GM19452 (cell line): ENCODE data around the gene HENMT1.
A peak's percentile ranks its signal among the peaks of the same experiment; 100 is the strongest.
"Not testable (repeated sequence)": the region's sequence is repeated elsewhere in the genome, so short reads cannot be mapped to it uniquely, and the experiment has no call there.

Experiments used
- ATAC-seq: cut with Tn5 transposase; IDR thresholded peaks from one replicate; pipeline ENCODE4 v1.9.1; 2021; ENCODE audit not compliant: unreplicated experiment

The HENMT1 gene

GRCh38 chr1:108661030-108661609 is at the start of gene HENMT1:
Gene HENMT1, minus strand, starts transcription at chr1:108661093. Its CDS starts 1,209 bp downstream, at chr1:108659884.
- ATAC-seq: peak; percentile 90

DNA sequence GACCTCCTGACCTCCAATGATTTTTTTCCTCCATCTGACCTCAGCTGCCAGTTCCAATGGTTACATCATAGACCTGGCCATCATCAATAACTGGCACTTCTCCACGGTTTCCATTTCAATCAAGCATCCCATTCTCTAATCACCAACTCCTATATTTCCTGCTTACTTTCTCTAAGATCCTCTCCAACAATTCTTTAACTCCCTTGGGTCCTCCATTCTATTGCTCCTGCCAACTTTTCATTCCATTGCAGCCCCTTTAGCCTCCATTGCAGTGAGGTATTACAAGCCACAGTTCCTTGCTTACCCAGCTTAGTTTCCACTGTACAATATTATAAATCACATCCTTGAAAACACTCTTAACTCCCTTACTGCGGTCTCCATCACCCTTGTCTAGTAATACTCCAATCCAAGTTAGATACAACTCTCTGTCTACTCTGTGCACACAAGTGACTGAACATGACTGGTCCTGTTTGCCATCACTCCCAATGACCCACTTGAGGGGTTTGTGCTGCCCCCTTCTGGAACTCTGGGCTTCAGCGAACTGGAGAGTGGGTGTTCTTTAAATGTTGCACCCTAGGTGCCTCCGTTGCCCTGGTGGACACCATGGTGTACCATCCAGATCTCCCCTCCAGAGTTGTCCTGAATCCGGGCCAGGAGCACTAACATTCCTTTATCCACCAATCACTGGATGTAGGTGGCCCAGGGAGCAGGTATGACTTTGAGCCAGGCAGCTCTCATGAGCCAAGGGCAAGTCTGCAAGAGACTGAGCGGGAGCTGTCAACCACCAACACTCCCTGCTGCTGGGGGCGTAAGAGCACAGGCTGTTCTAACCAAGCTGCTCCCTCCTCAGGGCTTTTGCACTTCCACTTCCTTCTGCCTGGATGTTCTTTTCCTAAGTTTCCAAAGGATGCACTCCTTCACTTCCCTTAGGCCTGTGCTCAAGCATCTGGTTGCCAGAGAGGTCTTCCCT is 48.1 kb upstream of the HENMT1 start:
- no peak for ATAC-seq

GRCh38 chr1:108706643-108707042 is 45.8 kb upstream of the HENMT1 start:
- no peak for ATAC-seq

DNA sequence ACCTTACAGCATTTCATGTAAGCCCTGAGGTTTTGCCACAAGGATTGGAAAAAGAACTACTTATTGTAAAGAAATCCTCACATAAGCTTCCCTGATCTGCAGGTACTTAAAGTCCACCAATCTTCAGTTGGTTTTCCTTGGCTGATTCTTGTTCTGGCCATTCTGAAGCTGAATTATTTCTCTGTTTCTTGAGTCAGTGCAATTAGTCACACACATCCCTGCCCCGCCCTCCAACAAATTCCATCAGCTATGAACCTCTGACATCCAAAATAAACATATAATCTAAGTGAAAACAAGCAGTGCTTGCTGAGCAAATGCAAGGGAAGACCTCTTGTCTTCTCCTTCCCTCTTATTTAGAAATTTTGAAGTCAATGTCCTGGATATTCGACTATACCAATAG is 43.6 kb upstream of the HENMT1 start:
- ATAC-seq: no peak

DNA sequence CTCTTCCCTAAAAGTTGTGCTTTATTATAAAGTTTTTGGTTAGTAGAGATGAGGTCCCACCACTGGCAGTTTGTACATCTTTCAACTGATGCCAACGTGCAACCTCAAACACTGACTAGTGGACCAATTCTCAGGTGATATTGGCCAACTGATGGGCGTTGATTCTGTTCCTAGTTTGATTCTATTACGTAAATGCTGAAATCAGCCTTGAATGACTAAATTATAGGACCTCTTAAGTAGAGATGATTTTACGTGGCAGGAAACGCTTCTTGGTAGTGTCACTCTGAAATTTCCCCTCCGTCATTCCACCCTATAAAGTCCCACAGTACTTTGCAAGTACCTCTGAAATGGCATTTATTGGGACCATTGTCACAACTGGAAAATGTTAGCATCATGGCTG is 43.0 kb upstream of the HENMT1 start:
- no peak for ATAC-seq

DNA sequence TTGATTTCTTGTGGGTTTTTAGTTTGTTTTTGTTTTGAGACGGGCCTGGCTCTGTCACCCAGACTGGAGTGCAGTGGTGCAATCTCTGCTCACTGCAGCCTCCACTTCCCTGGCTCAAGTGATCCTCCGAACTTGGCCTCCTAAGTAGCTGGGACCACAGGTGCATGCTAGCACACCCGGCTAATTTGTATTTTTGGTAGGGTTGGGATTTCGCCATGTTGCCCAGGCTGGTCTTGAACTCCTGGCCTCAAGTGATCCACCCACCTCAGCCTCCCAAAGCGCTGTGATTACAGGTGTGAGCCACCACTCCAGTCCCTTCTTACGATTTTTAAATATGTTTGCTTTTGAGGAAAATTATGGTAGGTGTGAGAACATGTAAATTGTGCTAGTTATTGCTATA is 41.2 kb upstream of the HENMT1 start:
- ATAC-seq: not testable (repeated sequence)

DNA sequence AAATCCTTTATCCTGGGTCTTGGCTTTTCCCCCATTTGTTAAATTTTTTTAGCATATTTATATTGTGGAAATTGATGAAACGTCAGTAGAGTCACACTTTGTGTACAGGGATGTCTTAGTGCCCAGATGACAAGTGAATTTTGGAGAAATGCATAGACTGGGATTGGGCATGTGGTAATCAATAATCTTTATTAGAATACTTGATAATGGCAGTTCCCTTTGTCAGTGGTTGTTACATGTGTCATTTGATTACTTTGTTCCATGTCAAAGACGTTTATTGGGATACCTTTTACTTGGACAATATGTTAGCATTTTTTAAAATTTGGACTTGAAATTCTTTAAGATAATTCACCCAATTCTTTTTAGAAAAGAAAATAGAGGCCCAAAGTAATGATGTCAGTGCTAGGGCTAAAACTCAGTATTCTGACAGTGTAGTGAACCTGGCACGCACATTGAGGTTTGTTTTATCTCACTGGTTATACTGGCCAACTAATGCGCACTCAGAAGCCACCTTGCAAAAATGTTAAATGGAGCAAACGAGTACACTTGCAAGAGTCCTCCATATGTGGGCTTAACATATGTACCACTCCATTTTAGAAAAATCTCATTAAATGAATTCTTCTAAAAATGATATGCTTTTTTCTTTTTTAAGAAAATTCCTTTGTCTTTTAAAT is 40.4 kb upstream of the HENMT1 start:
- no peak for ATAC-seq

GRCh38 chr1:108699375-108700332 is 38.8 kb upstream of the HENMT1 start:
- no peak for ATAC-seq

GRCh38 chr1:108695535-108695934 is 34.6 kb upstream of the HENMT1 start:
- no peak for ATAC-seq

- ATAC-seq: peak; percentile 49
Measured at GRCh38 chr1:108692724-108693655, 32.1 kb upstream of the HENMT1 start.

DNA sequence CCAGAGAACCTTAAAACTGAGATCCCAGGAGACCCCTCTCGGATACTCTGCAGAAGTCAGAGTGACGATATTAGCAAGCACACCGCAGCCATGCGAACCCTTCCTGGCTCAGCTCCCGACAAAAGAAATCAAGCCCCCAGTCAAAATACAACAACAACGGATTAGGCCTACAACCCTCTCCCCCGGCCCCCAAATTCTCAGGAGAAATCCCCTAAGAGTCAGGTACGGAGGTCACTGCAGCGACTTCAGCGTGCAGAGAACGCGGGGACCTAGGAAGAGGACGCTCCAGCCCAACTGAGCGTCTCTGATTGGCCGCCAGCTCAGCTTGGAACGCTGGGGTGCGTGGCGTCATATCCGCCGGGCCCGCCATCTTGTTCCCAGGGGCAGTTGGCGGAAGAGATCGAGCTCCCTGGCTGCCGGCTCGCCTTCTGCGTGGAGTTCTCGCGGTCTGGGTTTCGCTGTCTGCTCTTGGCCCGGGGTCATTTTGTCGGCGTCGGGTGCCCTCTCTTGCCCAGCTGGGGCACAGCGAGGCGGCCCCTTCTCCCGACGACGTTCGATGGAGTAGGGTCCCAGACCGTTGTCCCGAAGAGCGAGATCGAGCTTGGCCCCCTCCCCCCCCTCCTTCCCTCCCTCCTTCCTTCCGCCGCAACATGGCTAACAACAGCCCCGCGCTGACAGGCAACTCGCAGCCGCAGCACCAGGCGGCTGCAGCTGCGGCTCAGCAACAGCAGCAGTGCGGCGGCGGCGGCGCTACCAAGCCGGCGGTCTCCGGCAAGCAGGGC is 31.2 kb upstream of the HENMT1 start, which contains the start of gene PRPF38B:
TSS of gene PRPF38B (plus strand) at position 369 of the 782 bp plus-strand sequence. CDS start at position 651, 282 bp downstream.
- peak; percentile 92 for ATAC-seq

DNA sequence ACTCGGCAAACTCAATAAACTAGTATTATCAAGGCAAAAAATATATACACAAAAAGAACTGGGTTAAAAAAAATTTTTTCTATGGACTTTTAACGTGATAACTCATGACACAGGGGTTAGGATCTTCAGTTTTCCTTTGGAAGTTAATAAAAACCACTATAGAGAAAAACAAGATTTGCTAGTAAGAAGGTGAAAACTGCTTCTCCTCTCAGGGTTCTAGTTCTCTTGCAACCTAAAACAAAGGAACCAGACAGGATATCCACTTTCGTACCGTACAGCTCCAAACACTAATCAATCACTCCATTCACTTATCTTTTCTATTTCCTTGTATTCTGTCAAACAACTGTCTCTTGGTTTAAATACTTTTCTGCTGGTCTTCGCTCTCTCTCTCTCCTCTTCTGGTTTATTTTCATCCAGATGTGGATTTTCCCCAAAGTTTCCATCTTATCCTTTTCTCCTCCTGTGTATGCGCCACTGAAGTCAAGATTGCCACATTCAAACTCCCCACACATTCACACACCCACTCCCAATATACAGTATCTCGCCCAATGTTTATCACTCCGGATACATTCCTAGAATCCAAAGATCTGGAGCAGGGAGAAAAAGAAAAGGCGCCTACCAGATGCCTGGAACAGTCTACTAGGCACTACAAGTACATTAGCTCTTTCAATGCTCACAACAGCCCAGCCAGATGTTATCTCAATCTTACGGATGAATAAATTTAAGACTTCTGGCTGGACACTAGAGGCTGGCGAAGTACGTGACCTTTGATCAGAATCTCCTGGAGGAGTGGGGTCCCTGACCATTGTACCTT is 30.4 kb upstream of the HENMT1 start:
- peak; percentile 1 for ATAC-seq

DNA sequence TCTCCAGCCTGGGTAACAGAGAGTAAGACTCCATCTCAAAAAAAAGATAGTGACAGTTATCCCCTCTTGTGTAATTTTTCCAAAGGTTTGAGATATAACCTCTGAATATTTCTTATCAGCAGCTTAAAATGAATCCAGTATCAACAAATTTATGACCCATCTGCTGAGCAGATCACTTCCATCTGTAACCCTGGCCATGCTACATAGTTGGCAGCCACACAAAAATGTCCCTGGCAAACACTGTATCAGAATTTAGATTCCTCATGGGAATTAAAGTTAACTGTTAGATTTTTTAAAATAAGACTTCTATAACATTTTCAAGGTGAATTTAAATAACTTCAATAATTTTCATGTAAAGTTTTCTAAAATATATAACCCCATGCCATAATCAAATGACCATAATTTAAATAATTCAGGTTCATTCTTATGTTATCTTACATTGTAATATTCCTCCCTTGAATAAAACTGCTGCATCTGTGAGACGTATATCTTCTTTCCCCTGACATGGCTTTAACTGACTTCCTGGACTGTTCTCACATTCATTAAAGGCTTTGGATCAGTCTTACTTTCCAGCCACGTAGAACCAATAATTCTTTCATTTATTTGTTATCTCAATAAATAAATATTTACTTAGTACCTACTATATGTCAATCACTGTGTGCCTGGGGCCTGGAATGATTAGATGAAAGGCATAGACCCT is 25.9 kb upstream of the HENMT1 start:
- ATAC-seq: no peak

GRCh38 chr1:108685529-108685928 is 24.6 kb upstream of the HENMT1 start:
- no peak for ATAC-seq

- ATAC-seq: not testable (repeated sequence)
Measured at GRCh38 chr1:108681701-108682100, 20.8 kb upstream of the HENMT1 start.

DNA sequence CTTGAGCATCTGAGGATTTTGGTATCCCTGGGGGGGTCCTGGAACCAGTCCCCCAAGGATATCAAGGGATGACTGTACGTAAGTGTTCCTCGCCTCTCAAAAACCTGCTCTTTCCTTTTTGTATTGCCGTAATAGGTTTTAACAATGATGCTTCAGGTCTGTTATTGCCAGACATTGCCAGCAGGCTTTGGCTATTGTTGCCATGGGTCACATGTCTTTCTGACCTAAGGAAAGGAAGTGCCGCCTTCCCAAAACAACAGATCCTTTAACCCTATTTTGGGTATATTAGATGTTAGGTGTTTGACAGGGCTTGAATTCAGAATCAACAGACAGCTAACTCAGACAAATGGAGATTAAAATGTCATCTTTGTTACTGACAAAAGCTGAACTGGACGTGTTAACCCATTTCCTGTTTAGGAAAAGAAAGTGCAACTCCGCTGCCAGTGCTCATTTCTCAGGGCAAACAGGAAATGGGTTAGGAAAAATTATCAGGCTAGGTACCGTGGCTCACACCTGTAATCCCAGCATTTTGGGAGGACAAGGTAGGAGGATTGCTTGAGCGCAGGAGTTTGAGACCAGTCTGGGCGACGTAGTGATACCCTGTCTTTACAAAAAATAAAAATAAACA is 18.8 kb upstream of the HENMT1 start:
- ATAC-seq: no peak

- ATAC-seq: no peak
Measured at GRCh38 chr1:108678706-108679105, 17.8 kb upstream of the HENMT1 start.
